HepG2 (cell line): ENCODE data around the gene NDUFS6. TPM values are rescaled to one million over a fixed set of nuclear protein-coding genes. Genes with fewer than 3 reads are reported as not detected.

ENCODE experiments used
- ATF7 ChIP-seq, 2 experiments: fragments of 450-650 bp in 1 of 2; sonication (generic) in 1 of 2; formaldehyde crosslinking in 1 of 2; IDR thresholded peaks; 2 replicates each; pipeline versions ENCODE4 v1.4.0 to v1.6.1; 2016 to 2020; ENCODE audit warnings: antibody characterized with exemption in 1 of 2, mild to moderate bottlenecking in 1 of 2, missing genetic modification reagents in 1 of 2
- GMEB1 ChIP-seq: sonication (generic); formaldehyde crosslinking; IDR thresholded peaks from 2 replicates; pipeline ENCODE4 v1.5.1; 2020; ENCODE audit warnings: missing genetic modification reagents, mild to moderate bottlenecking, borderline replicate concordance
- HOMEZ ChIP-seq: IDR thresholded peaks from 2 replicates; pipeline ENCODE4 v1.6.1; 2016; ENCODE audit warnings: low read depth
- MEF2D ChIP-seq: sonication (generic); formaldehyde crosslinking; IDR thresholded peaks from 2 replicates; pipeline ENCODE4 v1.5.1; 2020; ENCODE audit warnings: mild to moderate bottlenecking, missing genetic modification reagents
- MXD1 ChIP-seq: sonication (generic); formaldehyde crosslinking; IDR thresholded peaks from 2 replicates; pipeline ENCODE4 v1.4.0; 2020; ENCODE audit warnings: mild to moderate bottlenecking, missing genetic modification reagents
- NR2F1 ChIP-seq, 2 experiments: fragments of 450-650 bp in 1 of 2; formaldehyde crosslinking in 1 of 2; IDR thresholded peaks; 2 replicates each; pipeline versions ENCODE4 v1.5.0 to v1.6.1; 2016 to 2020; ENCODE audit warnings: mild to moderate bottlenecking in 1 of 2, missing compliant biosample characterization in 1 of 2, missing genetic modification reagents in 1 of 2, moderate library complexity in 1 of 2
- NR2F6 ChIP-seq, 2 experiments: IDR thresholded peaks; 2 replicates each; pipeline ENCODE4 v1.6.1; 2016; ENCODE audit warnings: antibody characterized with exemption in 1 of 2, mild to moderate bottlenecking in 1 of 2
- POLR2A ChIP-seq, 2 experiments: IDR thresholded peaks; 2 replicates each; pipeline ENCODE4 v1.6.1; 2011; ENCODE audit warnings: low read depth in 2 of 2, low read length in 2 of 2, mild to moderate bottlenecking in 1 of 2, moderate library complexity in 1 of 2; ENCODE audit not compliant: insufficient read depth in 1 of 2
- YEATS2 ChIP-seq: sonication (generic); formaldehyde crosslinking; IDR thresholded peaks from 2 replicates; pipeline ENCODE4 v1.4.0; 2020; ENCODE audit warnings: missing genetic modification reagents, borderline replicate concordance
- YY1 ChIP-seq: IDR thresholded peaks from 2 replicates; pipeline ENCODE4 v1.6.1; 2011; ENCODE audit warnings: low read length, low read depth, moderate library complexity, mild to moderate bottlenecking; ENCODE audit not compliant: insufficient read depth, insufficient replicate concordance
- ZC3H13 ChIP-seq: sonication (generic); formaldehyde crosslinking; IDR thresholded peaks from 2 replicates; pipeline ENCODE4 v1.8.1; 2023; ENCODE audit warnings: mild to moderate bottlenecking, missing genetic modification reagents, moderate library complexity
- ZNF30 ChIP-seq: sonication (generic); formaldehyde crosslinking; IDR thresholded peaks from 2 replicates; pipeline ENCODE4 v1.5.0; 2020; ENCODE audit warnings: mild to moderate bottlenecking, missing genetic modification reagents
- ZNF547 ChIP-seq: sonication (generic); formaldehyde crosslinking; IDR thresholded peaks from 2 replicates; pipeline ENCODE4 v1.5.1; 2020; ENCODE audit warnings: mild to moderate bottlenecking, missing genetic modification reagents
- polyA plus RNA-seq, 8 experiments: library from polyadenylated mRNA; depleted of rRNA in 3 of 8; stranded (reverse) in 7 of 8; unstranded in 1 of 8; fragments of >200 nt; fragmentation: Illumina TruSeq in 4 of 8; extraction: Trizol in 4 of 8; gene quantifications; 2 replicates each; pipeline versions ENCODE4 v1.2.1 to v1.2.3, GENCODE V29; 2011 to 2016; ENCODE audit warnings: low read depth in 4 of 8, missing spikeins in 1 of 8, mixed read lengths in 1 of 8; ENCODE audit not compliant: insufficient read depth in 1 of 8
- total RNA-seq, 5 experiments: library from RNA; depleted of rRNA; stranded (reverse); fragments of >200 nt; fragmentation: Illumina TruSeq; extraction: Trizol; gene quantifications; 2 replicates each; pipeline ENCODE4 v1.2.3, GENCODE V29; 2016; ENCODE audit warnings: low read depth in 1 of 5
- TF ChIP-seq, protein P1 (sequence below): sonication (generic); formaldehyde crosslinking; IDR thresholded peaks from 2 replicates; pipeline ENCODE4 v1.4.0; 2020; ENCODE audit warnings: mild to moderate bottlenecking, missing genetic modification reagents
- TF ChIP-seq, protein P2 (sequence below): sonication (generic); formaldehyde crosslinking; IDR thresholded peaks from 2 replicates; pipeline ENCODE4 v1.4.0; 2020; ENCODE audit warnings: missing genetic modification reagents
- TF ChIP-seq, protein P3 (sequence below): sonication (generic); formaldehyde crosslinking; IDR thresholded peaks from 2 replicates; pipeline ENCODE4 v1.5.0; 2020; ENCODE audit warnings: mild to moderate bottlenecking, missing genetic modification reagents, borderline replicate concordance

NDUFS6 gene
- total and polyA plus RNA-seq, 2 of the 13 experiments (the other 11 are each of a cell fraction or from before 2014, with no cell fraction given) = 23.7 to 50.4 TPM

- TF ChIP-seq, protein P1, sequence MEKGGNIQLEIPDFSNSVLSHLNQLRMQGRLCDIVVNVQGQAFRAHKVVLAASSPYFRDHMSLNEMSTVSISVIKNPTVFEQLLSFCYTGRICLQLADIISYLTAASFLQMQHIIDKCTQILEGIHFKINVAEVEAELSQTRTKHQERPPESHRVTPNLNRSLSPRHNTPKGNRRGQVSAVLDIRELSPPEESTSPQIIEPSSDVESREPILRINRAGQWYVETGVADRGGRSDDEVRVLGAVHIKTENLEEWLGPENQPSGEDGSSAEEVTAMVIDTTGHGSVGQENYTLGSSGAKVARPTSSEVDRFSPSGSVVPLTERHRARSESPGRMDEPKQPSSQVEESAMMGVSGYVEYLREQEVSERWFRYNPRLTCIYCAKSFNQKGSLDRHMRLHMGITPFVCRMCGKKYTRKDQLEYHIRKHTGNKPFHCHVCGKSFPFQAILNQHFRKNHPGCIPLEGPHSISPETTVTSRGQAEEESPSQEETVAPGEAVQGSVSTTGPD (CRISPR knock-in tag) = no peak
- TF ChIP-seq HOMEZ (peak; percentile 14; the same call in 1 of the 2 replicates), YY1 (peak; percentile 99), ZNF547 (CRISPR knock-in tag) (no peak; the same call in 1 of the 2 replicates), MEF2D (CRISPR knock-in tag) (0 out of 2 replicates have a peak, but pooled peaks have one; percentile 25), ZNF30 (CRISPR knock-in tag) (0 out of 2 replicates have a peak, but pooled peaks have one; percentile 32), ATF7 (IDR thresholded peaks at IDR 0.05) (no peak), ATF7 (CRISPR knock-in tag; IDR thresholded peaks at IDR 0.05) (no peak), POLR2A (IDR thresholded peaks at IDR 0.05; ENCODE audit: insufficient read depth in 1 of 2, low read depth in 2 of 2, low read length in 2 of 2) (peak in 1 of 2 experiments; percentile 78; a peak in 2 of 4 replicates), NR2F6 (IDR thresholded peaks at IDR 0.05) (peak; percentile 32; the same call in 1 of the 2 replicates), NR2F6 (CRISPR knock-in tag; IDR thresholded peaks at IDR 0.05) (peak; percentile 68; the same call in 1 of the 2 replicates), ZC3H13 (CRISPR knock-in tag) (peak; percentile 35; the same call in 1 of the 2 replicates), YEATS2 (CRISPR knock-in tag) (peak; percentile 87; the same call in 1 of the 2 replicates), NR2F1 (CRISPR knock-in tag; IDR thresholded peaks at IDR 0.05) (peak in 1 of 2 experiments; percentile 5; a peak in 1 of 4 replicates), MXD1 (CRISPR knock-in tag) (peak; percentile 63), GMEB1 (CRISPR knock-in tag) (peak; percentile 99)
- TF ChIP-seq, protein P2, sequence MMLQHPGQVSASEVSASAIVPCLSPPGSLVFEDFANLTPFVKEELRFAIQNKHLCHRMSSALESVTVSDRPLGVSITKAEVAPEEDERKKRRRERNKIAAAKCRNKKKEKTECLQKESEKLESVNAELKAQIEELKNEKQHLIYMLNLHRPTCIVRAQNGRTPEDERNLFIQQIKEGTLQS (CRISPR knock-in tag) = 0 out of 2 replicates have a peak, but pooled peaks have one; percentile 11
- TF ChIP-seq, protein P3, sequence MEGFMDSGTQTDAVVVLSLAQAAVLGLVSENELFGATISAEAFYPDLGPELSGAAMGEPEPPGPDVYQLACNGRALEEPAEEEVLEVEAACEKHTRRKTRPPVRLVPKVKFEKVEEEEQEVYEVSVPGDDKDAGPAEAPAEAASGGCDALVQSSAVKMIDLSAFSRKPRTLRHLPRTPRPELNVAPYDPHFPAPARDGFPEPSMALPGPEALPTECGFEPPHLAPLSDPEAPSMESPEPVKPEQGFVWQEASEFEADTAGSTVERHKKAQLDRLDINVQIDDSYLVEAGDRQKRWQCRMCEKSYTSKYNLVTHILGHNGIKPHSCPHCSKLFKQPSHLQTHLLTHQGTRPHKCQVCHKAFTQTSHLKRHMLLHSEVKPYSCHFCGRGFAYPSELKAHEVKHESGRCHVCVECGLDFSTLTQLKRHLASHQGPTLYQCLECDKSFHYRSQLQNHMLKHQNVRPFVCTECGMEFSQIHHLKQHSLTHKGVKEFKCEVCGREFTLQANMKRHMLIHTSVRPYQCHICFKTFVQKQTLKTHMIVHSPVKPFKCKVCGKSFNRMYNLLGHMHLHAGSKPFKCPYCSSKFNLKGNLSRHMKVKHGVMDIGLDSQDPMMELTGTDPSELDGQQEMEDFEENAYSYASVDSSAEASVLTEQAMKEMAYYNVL (CRISPR knock-in tag) = peak; percentile 37; the same call in 1 of the 2 replicates
Measured at GRCh38 chr5:1799602-1800471, 1.4 kb upstream of the NDUFS6 start, which contains the start of gene MRPL36 (continued).
